ENCODE data around the gene SETMAR. TPM values are rescaled to one million over a fixed set of nuclear protein-coding genes. Genes with fewer than 3 reads are reported as not detected.
A peak's percentile ranks its signal among the peaks of the same experiment; 100 is the strongest.

The SETMAR gene
- total RNA-seq, 2 donors from 2014 or later = 14.1 to 20.0 TPM

DNA sequence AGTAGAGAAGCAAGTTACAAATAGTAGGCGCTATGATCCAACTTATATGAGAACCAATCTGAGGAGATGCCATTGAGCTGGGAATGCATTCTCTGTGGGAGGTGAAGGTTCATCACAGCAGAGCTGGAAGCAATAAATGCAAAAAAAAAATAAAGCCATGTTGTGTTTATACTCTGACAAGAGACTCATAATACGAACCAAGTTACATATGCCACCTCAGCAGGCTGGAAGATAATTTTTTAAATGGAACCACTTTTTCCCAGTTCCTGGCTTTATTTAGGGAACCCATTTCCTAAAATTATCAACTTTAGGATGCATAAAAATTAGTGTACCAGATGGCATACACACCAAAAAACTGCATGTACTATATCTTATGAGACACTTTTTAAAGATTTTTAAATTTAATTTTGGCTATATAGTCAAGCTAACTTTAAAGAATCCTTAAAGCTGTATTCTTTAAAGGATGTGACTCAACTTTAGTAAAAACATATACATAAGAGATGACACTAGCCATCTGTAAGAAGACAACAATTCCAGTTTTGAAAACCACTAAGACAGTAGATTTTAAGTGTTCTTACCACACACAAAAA is 23.6 kb upstream of the SETMAR start:
- Histone ChIP-seq H3K27ac (no peak overlapping the region), H3K27me3 (replicated peaks; ENCODE audit: insufficient read depth) (no peaks in the 10 kb centered on the region), H3K4me3 (no peak overlapping the region), H3K4me1 (ENCODE audit: control insufficient read depth in 1 of 2, low read depth in 2 of 2) (no peaks in the 10 kb centered on the region), H3K36me3 (no peaks in the 10 kb centered on the region), H3K9me3 (no peaks in the 10 kb centered on the region)
- TF ChIP-seq, protein P1, sequence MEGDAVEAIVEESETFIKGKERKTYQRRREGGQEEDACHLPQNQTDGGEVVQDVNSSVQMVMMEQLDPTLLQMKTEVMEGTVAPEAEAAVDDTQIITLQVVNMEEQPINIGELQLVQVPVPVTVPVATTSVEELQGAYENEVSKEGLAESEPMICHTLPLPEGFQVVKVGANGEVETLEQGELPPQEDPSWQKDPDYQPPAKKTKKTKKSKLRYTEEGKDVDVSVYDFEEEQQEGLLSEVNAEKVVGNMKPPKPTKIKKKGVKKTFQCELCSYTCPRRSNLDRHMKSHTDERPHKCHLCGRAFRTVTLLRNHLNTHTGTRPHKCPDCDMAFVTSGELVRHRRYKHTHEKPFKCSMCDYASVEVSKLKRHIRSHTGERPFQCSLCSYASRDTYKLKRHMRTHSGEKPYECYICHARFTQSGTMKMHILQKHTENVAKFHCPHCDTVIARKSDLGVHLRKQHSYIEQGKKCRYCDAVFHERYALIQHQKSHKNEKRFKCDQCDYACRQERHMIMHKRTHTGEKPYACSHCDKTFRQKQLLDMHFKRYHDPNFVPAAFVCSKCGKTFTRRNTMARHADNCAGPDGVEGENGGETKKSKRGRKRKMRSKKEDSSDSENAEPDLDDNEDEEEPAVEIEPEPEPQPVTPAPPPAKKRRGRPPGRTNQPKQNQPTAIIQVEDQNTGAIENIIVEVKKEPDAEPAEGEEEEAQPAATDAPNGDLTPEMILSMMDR (IDR thresholded peaks at IDR 0.05) = no peak
- no peak for ATAC-seq (ENCODE audit: insufficient number of reproducible peaks, low FRiP score, low read depth)
- no peak for DNase-seq (ENCODE audit: low spot score)

DNA sequence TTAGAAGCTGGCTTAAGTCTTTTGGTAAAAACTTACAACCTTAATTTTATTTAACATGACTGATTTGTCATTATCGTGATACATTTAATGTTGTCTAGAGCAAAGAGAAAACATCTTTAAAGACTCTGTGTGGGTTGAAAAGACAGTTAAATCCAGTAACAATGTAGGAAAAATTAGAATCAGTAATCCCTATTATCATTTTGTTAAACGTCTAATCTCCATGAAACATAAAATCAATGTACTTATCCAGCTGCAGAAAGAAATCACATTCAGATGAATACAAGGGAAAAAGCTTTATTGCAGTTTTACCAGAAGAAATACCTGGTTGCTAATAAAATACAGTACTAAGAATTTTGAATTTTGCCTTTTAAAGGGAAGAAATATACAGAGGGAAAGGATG is 21.2 kb upstream of the SETMAR start:
- Histone ChIP-seq H3K9me3 (no peaks in the 10 kb centered on the region), H3K36me3 (no peaks in the 10 kb centered on the region), H3K4me1 (ENCODE audit: control insufficient read depth in 1 of 2, low read depth in 2 of 2) (no peaks in the 10 kb centered on the region), H3K27ac (no peak overlapping the region), H3K4me3 (no peak overlapping the region), H3K27me3 (replicated peaks; ENCODE audit: insufficient read depth) (no peaks in the 10 kb centered on the region)
- no peak for DNase-seq (ENCODE audit: low spot score)
- TF ChIP-seq, protein P1 (IDR thresholded peaks at IDR 0.05) = no peak
- no peak for ATAC-seq (ENCODE audit: insufficient number of reproducible peaks, low FRiP score, low read depth)

DNA sequence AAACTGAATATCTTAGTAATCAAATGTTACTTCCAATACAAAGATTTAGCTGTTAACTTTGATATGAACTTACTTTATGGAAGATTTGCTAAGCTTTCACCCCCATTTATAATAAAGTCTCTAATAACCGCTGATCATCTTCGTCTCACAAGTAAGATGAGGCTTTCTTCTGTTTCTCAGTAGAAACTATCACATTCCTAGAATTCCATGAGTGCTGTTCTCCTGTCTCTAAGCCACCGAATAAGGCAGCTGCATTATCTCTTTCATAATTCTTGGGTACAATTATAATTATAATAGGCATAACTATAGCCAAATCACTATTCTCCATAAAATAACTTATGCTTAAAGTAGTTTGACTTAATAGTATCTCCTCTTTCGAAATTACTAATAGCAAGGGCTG is 18.3 kb upstream of the SETMAR start:
- Histone ChIP-seq H3K36me3 (no peaks in the 10 kb centered on the region), H3K4me3 (no peak overlapping the region), H3K27me3 (replicated peaks; ENCODE audit: insufficient read depth) (no peaks in the 10 kb centered on the region), H3K27ac (no peak overlapping the region), H3K4me1 (ENCODE audit: control insufficient read depth in 1 of 2, low read depth in 2 of 2) (no peaks in the 10 kb centered on the region), H3K9me3 (no peaks in the 10 kb centered on the region)
- ATAC-seq (ENCODE audit: insufficient number of reproducible peaks, low FRiP score, low read depth) (no peak), DNase-seq (ENCODE audit: low spot score) (no peak)
- TF ChIP-seq, protein P1 (IDR thresholded peaks at IDR 0.05) = no peak

DNA sequence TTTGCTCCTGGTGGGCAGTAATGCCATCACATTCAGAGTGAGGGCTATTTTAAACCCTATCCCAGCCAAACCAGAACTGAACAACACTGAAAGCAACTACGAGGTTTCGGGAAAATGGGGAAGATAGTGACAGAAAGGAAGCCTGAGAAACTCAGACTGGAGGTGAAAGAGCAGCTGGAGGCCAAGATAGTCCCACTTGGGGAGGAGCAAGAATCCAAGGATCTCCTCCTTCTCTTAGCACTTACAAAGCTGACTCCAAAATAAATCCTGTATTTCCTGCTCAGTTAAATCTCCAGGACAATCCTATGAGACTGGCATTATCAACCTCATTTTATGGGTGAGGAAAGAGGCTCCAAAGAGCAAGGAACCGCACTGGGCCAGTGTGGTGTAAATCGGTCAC is 14.1 kb upstream of the SETMAR start:
- Histone ChIP-seq H3K9me3 (no peaks in the 10 kb centered on the region), H3K27me3 (replicated peaks; ENCODE audit: insufficient read depth) (no peaks in the 10 kb centered on the region), H3K27ac (no peak overlapping the region), H3K4me1 (ENCODE audit: control insufficient read depth in 1 of 2, low read depth in 2 of 2) (no peaks in the 10 kb centered on the region), H3K4me3 (no peak overlapping the region), H3K36me3 (no peaks in the 10 kb centered on the region)
- DNase-seq (ENCODE audit: low spot score) (no peak), ATAC-seq (ENCODE audit: insufficient number of reproducible peaks, low FRiP score, low read depth) (no peak)
- TF ChIP-seq, protein P1 (IDR thresholded peaks at IDR 0.05) = no peak

DNA sequence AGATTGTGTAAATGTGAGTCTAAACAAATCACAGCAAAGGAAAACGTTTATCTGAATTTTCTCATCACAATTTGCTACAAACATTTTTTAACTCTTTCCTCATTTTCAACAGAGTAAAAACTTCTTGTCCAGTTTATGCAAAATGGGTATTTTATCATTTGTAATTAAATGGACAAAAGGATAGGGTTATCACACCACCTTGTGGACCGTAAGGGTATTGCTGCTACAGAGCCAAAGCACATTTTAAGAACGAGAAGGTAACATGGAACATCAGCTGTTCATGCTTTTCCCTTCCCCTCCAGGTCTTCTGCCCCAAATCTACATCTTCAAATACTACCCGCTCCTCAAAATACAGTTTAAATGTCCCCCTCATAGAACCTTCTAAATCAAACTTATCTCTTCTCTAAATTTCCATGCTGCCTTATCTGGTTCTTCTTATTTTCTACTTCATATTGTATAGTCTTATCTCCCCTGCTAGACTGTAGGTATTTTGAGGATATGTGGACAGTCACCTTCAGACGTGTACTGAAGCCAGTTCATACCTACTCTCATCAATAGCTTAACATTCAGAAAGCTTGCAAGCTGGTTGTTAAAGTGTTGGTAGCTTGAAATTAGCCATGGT is 12.8 kb upstream of the SETMAR start:
- ATAC-seq (ENCODE audit: insufficient number of reproducible peaks, low FRiP score, low read depth) = no peak
- Histone ChIP-seq H3K4me3 (no peak overlapping the region), H3K36me3 (no peaks in the 10 kb centered on the region), H3K27me3 (replicated peaks; ENCODE audit: insufficient read depth) (no peaks in the 10 kb centered on the region), H3K9me3 (no peaks in the 10 kb centered on the region), H3K4me1 (ENCODE audit: control insufficient read depth in 1 of 2, low read depth in 2 of 2) (no peaks in the 10 kb centered on the region), H3K27ac (no peak overlapping the region)
- no peak for DNase-seq (ENCODE audit: low spot score)
- TF ChIP-seq, protein P1 (IDR thresholded peaks at IDR 0.05) = peak; percentile 91

Data from thoracic aorta (tissue), 2 donors.